Pancreas (tissue), 10 donors: Measurements from ENCODE around the gene ANKRD29. TPM values are rescaled to one million over a fixed set of nuclear protein-coding genes. Genes with fewer than 3 reads are reported as not detected.
"Not testable (repeated sequence)": the region's sequence is repeated elsewhere in the genome, so short reads cannot be mapped to it uniquely, and the experiment has no call there.

Experiments
- ATAC-seq, 4 donors: fragments of 200-7000 bp; cut with Tn5 transposase; one replicate each; pipeline versions ENCODE4 v1.8.0 to v1.9.1; 2020; ENCODE audit warnings: mild to moderate bottlenecking in 4 of 4, moderate library complexity in 4 of 4
- DNase-seq, 6 donors: peaks; one replicate each; pipeline ENCODE4 v3.0.0-alpha.2; 2020
- FAIRE-seq: peaks from 2 replicates; lab custom pipeline; 2012; peaks lifted over from hg19 to GRCh38; lab: Jason Lieb, UNC
- H3K27ac ChIP-seq, 4 donors: fragments of 200-600 bp; sonication (generic); 1 replicate in 3 of 4; 2 replicates in 1 of 4; pipeline versions ENCODE4 v1.5.0 to v1.8.0; 2020
- H3K27me3 ChIP-seq, 4 donors: fragments of 200-600 bp; one replicate each; pipeline ENCODE4 v1.8.0; 2021
- H3K36me3 ChIP-seq, 3 donors: fragments of 200-600 bp; sonication (generic) in 1 of 3; one replicate each; pipeline versions ENCODE4 v1.5.0 to v1.8.0; 2020 to 2021
- H3K4me1 ChIP-seq, 3 donors: fragments of 200-600 bp; one replicate each; pipeline ENCODE4 v1.8.0; 2021
- H3K4me3 ChIP-seq, 4 donors: fragments of 200-600 bp; sonication (generic) in 2 of 4; one replicate each; pipeline versions ENCODE4 v1.5.0 to v1.8.0; 2020 to 2021
- H3K9me3 ChIP-seq, 4 donors: fragments of 200-600 bp; one replicate each; pipeline ENCODE4 v1.8.0; 2021
- WGBS, 2 donors: extraction: QIAGEN DNeasy Blood & Tissue Kit; methylation state at CpG; one replicate each; pipeline ENCODE4 v1.1.7; 2013; 5-methylcytosine and 5-hydroxymethylcytosine counted together
- intact Hi-C, 3 donors: fragments of 100-400 bp; cut with DNase I; formaldehyde crosslinking; loops; one replicate each; pipeline versions ENCODE4 v1.11.1 to v1.14.2; 2022
- polyA plus RNA-seq, 2 donors: library from polyadenylated mRNA; stranded (reverse); fragments of 200-250 nt; gene quantifications; one replicate each; pipeline ENCODE4 v1.2.3, GENCODE V29; 2013
- total RNA-seq, 6 donors: library from RNA; stranded (reverse); fragmentation: NEBNext Ultra II Directional in 4 of 6; extraction: Animal tissue kit (Norgen Biotek cat#: 25700) in 4 of 6; gene quantifications; one replicate each; pipeline versions ENCODE4 v1.2.1 to v1.2.4, GENCODE V29; 2021 to 2023
- TF ChIP-seq, protein P1 (sequence below), 4 donors: fragments of 200-600 bp; sonication (generic) in 3 of 4; IDR thresholded peaks; one replicate each; pipeline versions ENCODE4 v1.5.0 to v1.8.0; 2021; ENCODE audit warnings: antibody characterized with exemption in 4 of 4
- donor health status: healthy with polysubstance abuse.
- donor health status: DM: no; HTN: no; CAD: no; lungs with moderate emphysema.
- donor health status: DM: no; HTN: no; CAD: no.
- donor health status: control.
- donor health status: control.
- donor health status: Bipolar disorder and iron deficiency.
- donor health status: DM: yes; HTN: yes; CAD: no.
- donor health status: DM: no; HTN: no; CAD: no.
- donor health status: DM: no; HTN: no; CAD: no.
- donor health status: DM: yes; HTN: yes; CAD: no.

Gene ANKRD29
- total and polyA plus RNA-seq, 8 donors, result 0.24 to 2.0 (median 0.65) TPM

DNA sequence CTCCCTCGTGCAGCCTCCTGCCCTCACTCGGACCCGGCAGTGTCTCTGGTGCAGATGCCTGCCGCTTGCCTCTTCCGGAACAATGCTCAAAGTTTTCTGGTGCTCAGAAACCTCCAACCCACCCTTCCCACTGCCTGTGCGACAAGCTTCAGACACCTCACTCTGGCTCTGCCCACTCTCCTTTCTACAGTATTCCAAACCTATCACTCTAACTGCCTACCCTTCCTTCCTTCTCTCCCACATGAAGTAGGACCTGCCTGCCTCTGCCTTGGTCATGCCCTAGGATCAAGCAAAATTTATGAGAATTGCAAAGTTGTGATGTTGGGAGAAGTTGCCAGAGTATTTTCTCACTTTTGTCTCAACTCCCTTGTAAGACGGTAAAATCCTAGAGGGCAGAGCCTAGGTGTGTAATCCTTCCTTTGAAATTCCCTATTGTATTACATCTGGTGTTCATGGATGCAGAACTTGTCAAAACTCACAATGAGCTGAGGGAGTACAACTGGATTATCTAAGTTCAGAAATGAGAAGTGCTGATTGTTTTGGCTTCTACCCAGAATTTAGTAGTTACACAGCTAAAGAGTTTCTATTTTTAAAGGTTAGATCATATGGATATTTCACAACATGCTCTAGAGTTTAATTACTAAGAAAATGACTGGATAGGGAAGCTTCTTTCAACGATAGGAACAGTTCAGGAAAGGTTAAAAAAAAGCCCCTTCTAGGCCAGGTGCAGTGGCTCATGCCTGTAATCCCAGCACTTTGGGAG is 83.6 kb downstream of the ANKRD29 start:
- peak in 3 of 4 donors; percentile 30 to 56 (median 50) for ATAC-seq

DNA sequence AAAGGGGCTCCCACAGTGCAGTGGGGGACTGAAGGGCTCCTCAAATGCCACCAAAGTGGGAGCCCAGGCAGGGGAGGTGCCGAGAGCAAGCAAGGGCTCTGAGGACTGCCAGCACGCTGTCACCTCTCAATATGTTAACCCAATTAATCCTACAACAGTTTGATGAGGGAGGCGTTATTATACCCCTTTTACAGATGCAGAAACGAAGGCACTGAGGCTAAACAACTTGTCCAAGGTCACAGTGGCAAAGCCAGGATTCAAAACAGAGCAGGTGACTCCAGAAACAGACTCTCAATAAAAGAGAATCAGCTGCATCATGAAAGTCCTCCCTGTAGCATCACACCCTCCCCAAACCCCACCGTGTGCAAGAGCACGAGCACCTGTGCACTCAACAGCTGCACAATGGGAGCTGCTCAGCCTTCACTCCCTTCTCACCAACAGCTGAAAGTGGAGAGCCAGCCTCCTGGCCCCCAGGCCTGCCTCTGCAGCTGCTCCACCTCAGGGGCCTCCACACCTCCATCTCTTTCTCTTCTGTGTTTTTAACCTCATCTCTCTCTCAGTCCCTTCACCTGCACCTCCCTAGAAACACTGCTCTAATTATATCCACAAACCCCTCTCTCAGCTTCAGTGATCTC is 84.5 kb downstream of the ANKRD29 start:
- WGBS, 2 donors, result 90 to 93% methylated on average over 5 to 6 of the region's 6 CpGs

More for the DNA sequence above, 83.6 kb downstream of the ANKRD29 start:
- intact Hi-C loops, result no loop called here
- no peak overlapping the region for H3K27ac ChIP-seq
- peaks cover 0 to 21% (median 0%) of the 10 kb centered on the region in 3 donors for H3K4me1 ChIP-seq
- no peak for FAIRE-seq
- DNase-seq, result no peak
- 88 to 93% methylated on average over 8 of the region's 8 CpGs for whole genome bisulfite sequencing, 2 donors
- H3K9me3 ChIP-seq, result no peaks in the 10 kb centered on the region
- H3K4me3 ChIP-seq, result no peak overlapping the region
- no peaks in the 10 kb centered on the region for H3K36me3 ChIP-seq
- TF ChIP-seq, protein P1, sequence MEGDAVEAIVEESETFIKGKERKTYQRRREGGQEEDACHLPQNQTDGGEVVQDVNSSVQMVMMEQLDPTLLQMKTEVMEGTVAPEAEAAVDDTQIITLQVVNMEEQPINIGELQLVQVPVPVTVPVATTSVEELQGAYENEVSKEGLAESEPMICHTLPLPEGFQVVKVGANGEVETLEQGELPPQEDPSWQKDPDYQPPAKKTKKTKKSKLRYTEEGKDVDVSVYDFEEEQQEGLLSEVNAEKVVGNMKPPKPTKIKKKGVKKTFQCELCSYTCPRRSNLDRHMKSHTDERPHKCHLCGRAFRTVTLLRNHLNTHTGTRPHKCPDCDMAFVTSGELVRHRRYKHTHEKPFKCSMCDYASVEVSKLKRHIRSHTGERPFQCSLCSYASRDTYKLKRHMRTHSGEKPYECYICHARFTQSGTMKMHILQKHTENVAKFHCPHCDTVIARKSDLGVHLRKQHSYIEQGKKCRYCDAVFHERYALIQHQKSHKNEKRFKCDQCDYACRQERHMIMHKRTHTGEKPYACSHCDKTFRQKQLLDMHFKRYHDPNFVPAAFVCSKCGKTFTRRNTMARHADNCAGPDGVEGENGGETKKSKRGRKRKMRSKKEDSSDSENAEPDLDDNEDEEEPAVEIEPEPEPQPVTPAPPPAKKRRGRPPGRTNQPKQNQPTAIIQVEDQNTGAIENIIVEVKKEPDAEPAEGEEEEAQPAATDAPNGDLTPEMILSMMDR (IDR thresholded peaks at IDR 0.05), result no peak
- no peaks in the 10 kb centered on the region for H3K27me3 ChIP-seq

GRCh38 chr18:23577521-23577920 is 85.2 kb downstream of the ANKRD29 start:
- not testable (repeated sequence) for H3K9me3 ChIP-seq, FAIRE-seq
- WGBS, 2 donors, result 97 to 98% methylated on average over 9 to 23 of the region's 24 CpGs

More for the DNA sequence above, 84.5 kb downstream of the ANKRD29 start:
- DNase-seq (no peak), FAIRE-seq (no peak), ATAC-seq (no peak)
- H3K4me1 ChIP-seq, result peaks cover 0 to 15% (median 0%) of the 10 kb centered on the region in 3 donors
- no peak overlapping the region for H3K4me3 ChIP-seq
- TF ChIP-seq, protein P1 (IDR thresholded peaks at IDR 0.05), result no peak
- intact Hi-C loops, result no loop called here
- H3K27ac ChIP-seq, result no peak overlapping the region
- no peaks in the 10 kb centered on the region for H3K9me3 ChIP-seq
- no peaks in the 10 kb centered on the region for H3K27me3 ChIP-seq
- no peaks in the 10 kb centered on the region for H3K36me3 ChIP-seq

GRCh38 chr18:23575309-23575651 is 87.4 kb downstream of the ANKRD29 start:
- no peak for FAIRE-seq
- no peaks in the 10 kb centered on the region for H3K36me3 ChIP-seq
- no peak for ATAC-seq
- TF ChIP-seq, protein P1 (IDR thresholded peaks at IDR 0.05), result no peak
- H3K27me3 ChIP-seq, result no peaks in the 10 kb centered on the region
- no peak overlapping the region for H3K4me3 ChIP-seq
- 92 to 95% methylated on average over 7 of the region's 7 CpGs for WGBS, 2 donors
- no peaks in the 10 kb centered on the region for H3K9me3 ChIP-seq
- H3K27ac ChIP-seq, result no peak overlapping the region
- peaks cover 0 to 13% (median 0%) of the 10 kb centered on the region in 3 donors for H3K4me1 ChIP-seq
- intact Hi-C loops, result no loop called here
- DNase-seq, result no peak

More at GRCh38 chr18:23577521-23577920, 85.2 kb downstream of the ANKRD29 start:
- DNase-seq, result peak in 1 of 6 donors; percentile 51
- H3K36me3 ChIP-seq, H3K27ac ChIP-seq, intact Hi-C loops, H3K4me3 ChIP-seq, H3K27me3 ChIP-seq, ATAC-seq: not testable (repeated sequence)
- H3K4me1 ChIP-seq, result peaks cover 0 to 14% (median 0%) of the 10 kb centered on the region in 3 donors

DNA sequence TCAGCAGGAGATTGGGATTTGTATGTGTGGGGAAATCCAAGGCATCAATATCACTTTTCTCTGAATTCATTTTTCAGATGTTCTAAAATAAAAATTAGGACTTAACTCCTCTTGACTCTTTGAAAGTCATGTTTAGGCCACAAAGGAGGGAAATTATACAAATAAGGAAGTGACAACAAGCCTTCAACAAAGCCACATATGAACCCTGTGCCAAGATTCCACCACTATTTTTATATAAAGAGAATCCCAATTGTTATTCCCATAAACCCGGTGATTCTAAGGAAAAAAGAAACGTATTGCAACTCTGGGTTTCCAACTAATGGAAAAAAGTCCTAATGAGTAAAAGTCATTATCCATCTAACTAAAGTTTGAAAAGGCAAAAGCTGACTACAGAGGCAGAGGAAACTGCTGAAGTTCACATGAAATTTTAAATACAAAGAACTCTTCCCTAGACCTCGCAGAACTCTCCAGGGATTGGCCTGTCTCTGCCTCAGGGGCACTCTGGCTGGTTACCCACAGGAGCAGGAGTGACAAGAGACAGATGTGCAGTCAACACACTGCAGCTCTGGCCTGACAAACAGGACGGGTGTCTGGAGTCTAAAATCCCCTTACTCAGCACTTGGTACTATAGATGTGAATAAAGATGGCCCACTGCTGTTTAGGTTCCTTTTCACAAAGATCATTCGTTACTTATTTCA is 88.0 kb downstream of the ANKRD29 start:
- FAIRE-seq, result no peak
- no peak overlapping the region for H3K4me3 ChIP-seq
- ATAC-seq, result no peak
- intact Hi-C loops, result no loop called here
- H3K27me3 ChIP-seq, result no peaks in the 10 kb centered on the region
- peak overlapping the region in 1 of 4 donors; percentile 4 for H3K27ac ChIP-seq
- TF ChIP-seq, protein P1 (IDR thresholded peaks at IDR 0.05), result no peak
- H3K9me3 ChIP-seq, result no peaks in the 10 kb centered on the region
- DNase-seq, result no peak
- H3K4me1 ChIP-seq, result peaks cover 0 to 8% (median 0%) of the 10 kb centered on the region in 3 donors
- 82 to 83% methylated on average over 5 of the region's 5 CpGs for WGBS, 2 donors
- H3K36me3 ChIP-seq, result no peaks in the 10 kb centered on the region
